AG09309 (cell line): ENCODE measurements around the gene NTSR2.

Experiments used
- DNase-seq: peaks from one replicate; pipeline ENCODE4 v3.0.0-alpha.2; 2010; ENCODE audit warnings: low read depth
- H3K4me3 ChIP-seq: 2 replicates; pipeline ENCODE4 v1.5.1; 2011; ENCODE audit warnings: mild to moderate bottlenecking, low read depth, low read length, moderate library complexity; ENCODE audit not compliant: control insufficient read depth
- CTCF ChIP-seq: IDR thresholded peaks from 2 replicates; pipeline ENCODE4 v1.5.1; 2011; ENCODE audit warnings: mild to moderate bottlenecking, low read depth, low read length, inconsistent platforms; ENCODE audit not compliant: insufficient read depth, control insufficient read depth; ENCODE audit errors: missing control alignments

NTSR2 gene

GRCh38 chr2:11669454-11670291 lies at the start of gene NTSR2:
Gene NTSR2, minus strand, starts transcription at chr2:11670195. Its CDS starts 66 bp downstream, at chr2:11670129.
- H3K4me3 ChIP-seq = no peak within 1 kb of the TSS

GRCh38 chr2:11719230-11719977 lies 49.4 kb upstream of the NTSR2 start:
- no peak overlapping the region for H3K4me3 ChIP-seq
- no peak for DNase-seq
- no peak for TF ChIP-seq CTCF

More at GRCh38 chr2:11669454-11670291, at the start of gene NTSR2:
- DNase-seq = no peak
- no peak for TF ChIP-seq CTCF

- TF ChIP-seq CTCF = no peak
- no peak overlapping the region for H3K4me3 ChIP-seq
- no peak for DNase-seq
Observed at GRCh38 chr2:11718606-11719005, 48.6 kb upstream of the NTSR2 start.

- TF ChIP-seq CTCF = no peak
- H3K4me3 ChIP-seq = no peak overlapping the region
- no peak for DNase-seq
Observed at GRCh38 chr2:11717623-11718022, 47.6 kb upstream of the NTSR2 start.

- no peak overlapping the region for H3K4me3 ChIP-seq
- DNase-seq = no peak
- TF ChIP-seq CTCF = no peak
Observed at GRCh38 chr2:11716689-11717321, 46.8 kb upstream of the NTSR2 start.

- H3K4me3 ChIP-seq = no peak overlapping the region
- DNase-seq = no peak
- no peak for TF ChIP-seq CTCF
Observed at GRCh38 chr2:11715987-11716652, 46.1 kb upstream of the NTSR2 start.
